HCEC 1CT (cell line): ENCODE results near the gene CD53.
"Not testable (repeated sequence)": the region's sequence is repeated elsewhere in the genome, so short reads cannot be mapped to it uniquely, and the experiment has no call there.

Source experiments
- DNase-seq: peaks from one replicate; pipeline ENCODE4 v3.0.0-alpha.2; 2017

Gene CD53

GRCh38 chr1:110872745-110873720, at the start of gene CD53:
Gene CD53 (plus strand): TSS chr1:110873148. CDS start chr1:110891409, 18,261 bp downstream.
- DNase-seq, result no peak

GRCh38 chr1:110824192-110824591, 48.8 kb upstream of the CD53 start:
- DNase-seq, result no peak

GRCh38 chr1:110829955-110830553, 42.9 kb upstream of the CD53 start:
- DNase-seq, result peak; percentile 27

GRCh38 chr1:110833779-110834178, 39.2 kb upstream of the CD53 start:
- DNase-seq, result not testable (repeated sequence)

GRCh38 chr1:110846861-110847260, 26.1 kb upstream of the CD53 start:
- no peak for DNase-seq

- DNase-seq, result no peak
These were observed 22.8 kb upstream of the CD53 start for GRCh38 chr1:110850145-110850544.

GRCh38 chr1:110850627-110851026, 22.3 kb upstream of the CD53 start:
- no peak for DNase-seq

- no peak for DNase-seq
These were observed 19.8 kb upstream of the CD53 start for GRCh38 chr1:110853135-110853534.

GRCh38 chr1:110856410-110856809, 16.5 kb upstream of the CD53 start:
- no peak for DNase-seq

GRCh38 chr1:110857964-110858948, 14.7 kb upstream of the CD53 start:
- no peak for DNase-seq

GRCh38 chr1:110859062-110859461, 13.9 kb upstream of the CD53 start:
- no peak for DNase-seq

GRCh38 chr1:110860174-110860573, 12.8 kb upstream of the CD53 start:
- DNase-seq, result no peak

- not testable (repeated sequence) for DNase-seq
These were observed 12.3 kb upstream of the CD53 start for GRCh38 chr1:110860620-110861019.

GRCh38 chr1:110861942-110862341, 11.0 kb upstream of the CD53 start:
- DNase-seq, result not testable (repeated sequence)

- no peak for DNase-seq
These were observed 8.7 kb upstream of the CD53 start for GRCh38 chr1:110864287-110864686.

GRCh38 chr1:110870721-110871388, 2.1 kb upstream of the CD53 start:
- DNase-seq, result no peak

- no peak for DNase-seq
These were observed 593 bp upstream of the CD53 start for GRCh38 chr1:110872366-110872744.

- DNase-seq, result no peak
These were observed 908 bp downstream of the CD53 start for GRCh38 chr1:110873856-110874255.

GRCh38 chr1:110874324-110875215, 1.6 kb downstream of the CD53 start:
- no peak for DNase-seq

- DNase-seq, result no peak
These were observed 2.3 kb downstream of the CD53 start for GRCh38 chr1:110875216-110875731.

- no peak for DNase-seq
These were observed 3.9 kb downstream of the CD53 start for GRCh38 chr1:110876748-110877341.
